ENCODE measurements around the gene TGFBI. TPM values are rescaled to one million over a fixed set of nuclear protein-coding genes. Genes with fewer than 3 reads are reported as not detected.

Gene TGFBI
- total and polyA plus RNA-seq, 9 of the 15 experiments (the other 6 are each of a cell fraction or from before 2014, with no cell fraction given) = 0.05 to 0.62 (median 0.08) TPM; not detected in 6

DNA sequence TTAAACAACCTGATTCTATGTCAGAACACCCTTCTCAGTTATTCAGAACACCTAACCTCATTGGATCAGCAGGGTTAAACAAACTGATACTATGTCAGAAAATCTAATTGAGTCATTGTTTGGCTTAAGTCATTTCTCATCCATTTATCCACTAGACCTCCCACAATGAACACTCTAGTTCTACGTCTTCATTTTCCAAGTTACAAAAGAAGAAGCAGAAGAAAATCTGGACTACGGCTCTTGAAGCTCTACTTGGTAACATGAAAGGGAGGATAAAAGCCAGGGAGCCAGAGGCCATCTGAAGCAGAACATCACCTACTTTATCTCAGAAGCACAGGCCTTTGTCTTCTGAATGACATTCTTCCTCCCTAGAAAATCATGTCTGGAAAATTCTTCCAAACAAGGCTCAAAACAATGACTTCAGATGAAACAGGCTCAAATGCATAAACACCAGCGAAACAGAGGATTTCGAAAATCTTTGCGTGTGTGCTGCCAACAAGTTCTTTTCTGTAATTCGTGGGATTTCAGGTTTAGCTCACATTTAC is 35.4 kb upstream of the TGFBI start:
- BruUV-seq (replicated peaks) = no TSS peak
- CTCF ChIA-PET (ENCODE audit: low intra/inter-chr PET ratio) = no interaction called here
- in situ Hi-C loops (cut with MboI) (no loop called here), intact Hi-C loops (cut with micrococcal nuclease) (no loop called here)
- no peak overlapping the region for H2AFZ ChIP-seq (ENCODE audit: low read depth, low read length)
- FAIRE-seq (no peak), DNase-seq (ENCODE audit: extremely low read depth in 1 of 4, low spot score in 3 of 4) (no peak), ATAC-seq (no peak)
- H4K20me1 ChIP-seq (replicated peaks; ENCODE audit: control insufficient read depth, insufficient read depth, low read length) = no peaks in the 10 kb centered on the region
- H3K9me1 ChIP-seq (ENCODE audit: control insufficient read depth, insufficient read depth, low read length) = no peaks in the 10 kb centered on the region
- POLR2A ChIA-PET = no interaction called here
- H3K4me3 ChIP-seq = no peak overlapping the region
- H3K36me3 ChIP-seq (ENCODE audit: control insufficient read depth, insufficient read depth, low read length) = no peaks in the 10 kb centered on the region
- H3K9ac ChIP-seq (ENCODE audit: insufficient read depth in 1 of 2, low read depth in 2 of 2, low read length in 2 of 2) = no peak overlapping the region
- TF ChIP-seq, protein P1, sequence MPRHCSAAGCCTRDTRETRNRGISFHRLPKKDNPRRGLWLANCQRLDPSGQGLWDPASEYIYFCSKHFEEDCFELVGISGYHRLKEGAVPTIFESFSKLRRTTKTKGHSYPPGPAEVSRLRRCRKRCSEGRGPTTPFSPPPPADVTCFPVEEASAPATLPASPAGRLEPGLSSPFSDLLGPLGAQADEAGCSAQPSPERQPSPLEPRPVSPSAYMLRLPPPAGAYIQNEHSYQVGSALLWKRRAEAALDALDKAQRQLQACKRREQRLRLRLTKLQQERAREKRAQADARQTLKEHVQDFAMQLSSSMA (CRISPR knock-in tag; IDR thresholded peaks at IDR 0.05) = no peak
- TF ChIP-seq NFE2 (IDR thresholded peaks at IDR 0.05; ENCODE audit: low read depth) = no peak
- H3K27ac ChIP-seq (ENCODE audit: extremely low read depth, low read depth, low read length) = no peak overlapping the region
- H3K79me2 ChIP-seq (ENCODE audit: control insufficient read depth, insufficient read depth, low read length) = no peaks in the 10 kb centered on the region
- H3K27me3 ChIP-seq (ENCODE audit: control insufficient read depth in 2 of 2, insufficient read depth in 2 of 2, low read length in 2 of 2) = peaks cover 9 to 36% of the 10 kb centered on the region in 2 experiments
- no peaks in the 10 kb centered on the region for H3K9me3 ChIP-seq (replicated peaks; ENCODE audit: control insufficient read depth, insufficient read depth, low read depth, low read length)
- 4% methylated on average over 6 of the region's 6 CpGs for WGBS (ENCODE audit: insufficient coverage, low coverage, missing lambda C conversion rate)
- no peak overlapping the region for H3K4me2 ChIP-seq (ENCODE audit: insufficient read depth, low read length)
- peaks cover 0 to 5% of the 10 kb centered on the region in 2 experiments; a peak in 1 of 5 replicates for H3K4me1 ChIP-seq (replicated peaks in 1 of 2; ENCODE audit: control insufficient read depth in 2 of 2, insufficient read depth in 2 of 2, low read length in 2 of 2)

DNA sequence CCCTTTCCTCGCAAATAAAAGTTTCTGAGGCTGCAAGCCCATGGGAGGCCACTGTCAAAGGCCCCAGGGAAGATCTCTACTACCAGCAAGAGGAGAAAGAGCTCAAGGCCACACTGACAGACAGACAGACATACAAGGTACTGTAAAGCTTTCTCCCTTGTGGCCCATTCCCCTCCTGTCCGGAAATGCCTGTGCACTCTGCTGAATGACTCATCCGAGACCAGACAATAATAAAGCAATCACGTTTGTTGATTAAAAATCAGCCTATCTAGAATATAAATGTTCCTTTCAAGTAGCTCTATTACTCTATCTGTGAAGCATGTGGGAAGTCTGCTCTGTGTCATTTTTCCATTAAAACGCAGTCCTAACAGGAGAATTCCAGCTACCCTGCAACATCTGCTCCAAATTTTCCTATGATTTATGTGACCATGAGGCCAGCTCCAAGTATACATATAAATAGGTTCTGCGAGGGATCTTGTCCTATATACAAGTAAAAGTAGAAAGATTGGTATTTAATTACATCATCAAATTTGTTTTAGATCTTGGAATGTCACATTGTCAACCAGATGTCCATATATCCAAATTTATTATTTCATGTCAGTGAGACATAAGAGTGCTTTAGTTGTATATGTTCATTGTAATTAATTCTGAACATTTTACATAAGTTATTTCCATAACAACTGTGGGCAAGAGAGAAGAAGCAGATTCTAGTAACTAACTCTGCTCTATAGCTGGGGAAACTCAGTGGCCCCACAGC is 34.7 kb upstream of the TGFBI start:
- in situ Hi-C loops (cut with MboI) (no loop called here), intact Hi-C loops (cut with micrococcal nuclease) (no loop called here)
- H4K20me1 ChIP-seq (replicated peaks; ENCODE audit: control insufficient read depth, insufficient read depth, low read length) = no peaks in the 10 kb centered on the region
- no peak overlapping the region for H3K4me2 ChIP-seq (ENCODE audit: insufficient read depth, low read length)
- H3K27ac ChIP-seq (ENCODE audit: extremely low read depth, low read depth, low read length) = no peak overlapping the region
- no peak overlapping the region for H2AFZ ChIP-seq (ENCODE audit: low read depth, low read length)
- no TSS peak for BruUV-seq (replicated peaks)
- H3K9me1 ChIP-seq (ENCODE audit: control insufficient read depth, insufficient read depth, low read length) = no peaks in the 10 kb centered on the region
- H3K9ac ChIP-seq (ENCODE audit: insufficient read depth in 1 of 2, low read depth in 2 of 2, low read length in 2 of 2) = no peak overlapping the region
- POLR2A ChIA-PET = no interaction called here
- no peaks in the 10 kb centered on the region for H3K79me2 ChIP-seq (ENCODE audit: control insufficient read depth, insufficient read depth, low read length)
- no peak for DNase-seq (ENCODE audit: extremely low read depth in 1 of 4, low spot score in 3 of 4)
- H3K4me1 ChIP-seq (replicated peaks in 1 of 2; ENCODE audit: control insufficient read depth in 2 of 2, insufficient read depth in 2 of 2, low read length in 2 of 2) = peaks cover 0 to 5% of the 10 kb centered on the region in 2 experiments; a peak in 1 of 5 replicates
- H3K36me3 ChIP-seq (ENCODE audit: control insufficient read depth, insufficient read depth, low read length) = no peaks in the 10 kb centered on the region
- no peaks in the 10 kb centered on the region for H3K9me3 ChIP-seq (replicated peaks; ENCODE audit: control insufficient read depth, insufficient read depth, low read depth, low read length)
- FAIRE-seq = no peak
- CTCF ChIA-PET (ENCODE audit: low intra/inter-chr PET ratio) = no interaction called here
- WGBS (ENCODE audit: insufficient coverage, low coverage, missing lambda C conversion rate) = 6% methylated on average over 6 of the region's 6 CpGs
- no peak overlapping the region for H3K4me3 ChIP-seq
- peaks cover 9 to 40% of the 10 kb centered on the region in 2 experiments for H3K27me3 ChIP-seq (ENCODE audit: control insufficient read depth in 2 of 2, insufficient read depth in 2 of 2, low read length in 2 of 2)
- ATAC-seq = no peak
- TF ChIP-seq ZNF785 (CRISPR knock-in tag; IDR thresholded peaks at IDR 0.05) (no peak), CBX5 (IDR thresholded peaks at IDR 0.05; ENCODE audit: borderline replicate concordance, low read depth) (no peak), RAD51 (IDR thresholded peaks at IDR 0.05; ENCODE audit: borderline replicate concordance, low read depth) (no peak), SPI1 (IDR thresholded peaks at IDR 0.05; ENCODE audit: borderline replicate concordance, low read depth, low read length) (no peak), ETS2 (tag; IDR thresholded peaks at IDR 0.05; ENCODE audit: borderline replicate concordance, poor library complexity, severe bottlenecking) (no peak), ZNF408 (CRISPR knock-in tag; IDR thresholded peaks at IDR 0.05; ENCODE audit: low read depth) (no peak), FOXA1 (IDR thresholded peaks at IDR 0.05; ENCODE audit: borderline replicate concordance) (no peak), PPARD (CRISPR knock-in tag; IDR thresholded peaks at IDR 0.05) (no peak)
- TF ChIP-seq, protein P2, sequence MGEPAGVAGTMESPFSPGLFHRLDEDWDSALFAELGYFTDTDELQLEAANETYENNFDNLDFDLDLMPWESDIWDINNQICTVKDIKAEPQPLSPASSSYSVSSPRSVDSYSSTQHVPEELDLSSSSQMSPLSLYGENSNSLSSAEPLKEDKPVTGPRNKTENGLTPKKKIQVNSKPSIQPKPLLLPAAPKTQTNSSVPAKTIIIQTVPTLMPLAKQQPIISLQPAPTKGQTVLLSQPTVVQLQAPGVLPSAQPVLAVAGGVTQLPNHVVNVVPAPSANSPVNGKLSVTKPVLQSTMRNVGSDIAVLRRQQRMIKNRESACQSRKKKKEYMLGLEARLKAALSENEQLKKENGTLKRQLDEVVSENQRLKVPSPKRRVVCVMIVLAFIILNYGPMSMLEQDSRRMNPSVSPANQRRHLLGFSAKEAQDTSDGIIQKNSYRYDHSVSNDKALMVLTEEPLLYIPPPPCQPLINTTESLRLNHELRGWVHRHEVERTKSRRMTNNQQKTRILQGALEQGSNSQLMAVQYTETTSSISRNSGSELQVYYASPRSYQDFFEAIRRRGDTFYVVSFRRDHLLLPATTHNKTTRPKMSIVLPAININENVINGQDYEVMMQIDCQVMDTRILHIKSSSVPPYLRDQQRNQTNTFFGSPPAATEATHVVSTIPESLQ (CRISPR knock-in tag; IDR thresholded peaks at IDR 0.05) = no peak
